HEK293 (cell line): ENCODE results near the gene FGFR3.

Experiments used
- CTCF ChIA-PET: fragments of 350-600 bp; formaldehyde crosslinking; extraction: SDS; loops from one replicate; lab custom pipeline; 2021; ENCODE audit warnings: antibody characterized with exemption; lab: Yijun Ruan, JAX
- POLR2A ChIA-PET: fragments of 300-600 bp; formaldehyde crosslinking; extraction: SDS; loops from one replicate; lab custom pipeline; 2020; ENCODE audit warnings: antibody characterized with exemption, inconsistent platforms; lab: Yijun Ruan, JAX
- H3K27ac ChIP-seq: fragments of 200-500 bp; sonication (Bioruptor generic); 2 replicates; pipeline ENCODE4 v1.5.1; 2014; ENCODE audit warnings: low read depth, low read length, control low read depth, inconsistent platforms; ENCODE audit errors: extremely low read depth
- H3K36me3 ChIP-seq, 2 experiments: fragments of 200-500 bp in 1 of 2; sonication (Bioruptor generic) in 1 of 2; 1 replicate in 1 of 2; 2 replicates in 1 of 2; pipeline ENCODE4 v1.5.1; 2014 to 2017; ENCODE audit warnings: inconsistent platforms in 2 of 2, low read length in 2 of 2; ENCODE audit not compliant: control insufficient read depth in 2 of 2, insufficient read depth in 1 of 2
- H3K4me1 ChIP-seq: fragments of 200-500 bp; sonication (Bioruptor generic); 2 replicates; pipeline ENCODE4 v1.5.1; 2014; ENCODE audit warnings: mild to moderate bottlenecking, low read length, inconsistent platforms; ENCODE audit not compliant: control insufficient read depth, insufficient read depth
- H3K4me3 ChIP-seq: 2 replicates; pipeline ENCODE4 v1.5.1; 2011; ENCODE audit warnings: low read depth, mild to moderate bottlenecking, control low read depth, low read length, moderate library complexity
- H3K9me3 ChIP-seq: fragments of 200-500 bp; sonication (Bioruptor generic); 2 replicates; pipeline ENCODE4 v1.5.1; 2014; ENCODE audit warnings: low read depth, low read length, inconsistent platforms; ENCODE audit not compliant: control insufficient read depth, insufficient read depth
- GFI1B ChIP-seq: fragments of 450-650 bp; formaldehyde crosslinking; IDR thresholded peaks from 2 replicates; pipeline ENCODE4 v1.5.1; 2016; ENCODE audit warnings: missing biosample characterization, missing genetic modification characterization
- HOXA7 ChIP-seq: sonication (generic); formaldehyde crosslinking; IDR thresholded peaks from 2 replicates; pipeline ENCODE4 v1.8.1; 2022; ENCODE audit warnings: missing genetic modification reagents, borderline replicate concordance
- KLF1 ChIP-seq: fragments of 450-650 bp; formaldehyde crosslinking; IDR thresholded peaks from 2 replicates; pipeline ENCODE4 v1.5.1; 2016; ENCODE audit warnings: missing biosample characterization, missing genetic modification characterization
- OVOL3 ChIP-seq: fragments of 450-650 bp; formaldehyde crosslinking; IDR thresholded peaks from 2 replicates; pipeline ENCODE4 v1.5.1; 2016; ENCODE audit warnings: missing biosample characterization, missing genetic modification characterization
- SCRT1 ChIP-seq: fragments of 450-650 bp; formaldehyde crosslinking; IDR thresholded peaks from 2 replicates; pipeline ENCODE4 v1.5.1; 2016; ENCODE audit warnings: missing biosample characterization, missing genetic modification characterization, borderline replicate concordance
- SP7 ChIP-seq: fragments of 450-650 bp; formaldehyde crosslinking; IDR thresholded peaks from 2 replicates; pipeline ENCODE4 v1.5.1; 2016; ENCODE audit warnings: missing biosample characterization, missing genetic modification characterization
- TRIM28 ChIP-seq: IDR thresholded peaks from 2 replicates; pipeline ENCODE4 v1.6.1; 2011; ENCODE audit warnings: low read length, control low read depth, borderline replicate concordance
- YY1 ChIP-seq: fragments of 450-650 bp; formaldehyde crosslinking; IDR thresholded peaks from 2 replicates; pipeline ENCODE4 v1.5.1; 2018; ENCODE audit warnings: missing biosample characterization, missing genetic modification characterization
- ZNF121 ChIP-seq: fragments of 450-650 bp; formaldehyde crosslinking; IDR thresholded peaks from 2 replicates; pipeline ENCODE4 v1.5.1; 2016; ENCODE audit warnings: missing biosample characterization, missing genetic modification characterization
- ZNF175 ChIP-seq: fragments of 450-650 bp; formaldehyde crosslinking; IDR thresholded peaks from 2 replicates; pipeline ENCODE4 v1.5.1; 2016; ENCODE audit warnings: missing biosample characterization, missing genetic modification characterization
- ZNF19 ChIP-seq: fragments of 450-650 bp; formaldehyde crosslinking; IDR thresholded peaks from 2 replicates; pipeline ENCODE4; 2016; ENCODE audit warnings: missing biosample characterization, missing genetic modification characterization, low read depth
- ZNF221 ChIP-seq: fragments of 450-650 bp; formaldehyde crosslinking; IDR thresholded peaks from 2 replicates; pipeline ENCODE4 v1.5.1; 2017; ENCODE audit warnings: missing biosample characterization, missing genetic modification characterization, borderline replicate concordance
- ZNF223 ChIP-seq: fragments of 450-650 bp; formaldehyde crosslinking; IDR thresholded peaks from 2 replicates; pipeline ENCODE4 v1.5.1; 2016; ENCODE audit warnings: missing biosample characterization, missing genetic modification characterization
- ZNF366 ChIP-seq: fragments of 450-650 bp; formaldehyde crosslinking; conservative IDR thresholded peaks from 2 replicates; pipeline ENCODE4 v1.5.1; 2016; ENCODE audit warnings: missing biosample characterization, missing genetic modification characterization
- ZNF404 ChIP-seq: fragments of 450-650 bp; formaldehyde crosslinking; IDR thresholded peaks from 2 replicates; pipeline ENCODE4 v1.5.1; 2017; ENCODE audit warnings: missing biosample characterization, missing genetic modification characterization
- ZNF423 ChIP-seq: fragments of 450-650 bp; formaldehyde crosslinking; IDR thresholded peaks from 2 replicates; pipeline ENCODE4 v1.5.1; 2016; ENCODE audit warnings: missing biosample characterization, missing genetic modification characterization
- ZNF426 ChIP-seq: fragments of 450-650 bp; formaldehyde crosslinking; IDR thresholded peaks from 2 replicates; pipeline ENCODE4 v1.5.1; 2017; ENCODE audit warnings: missing biosample characterization, missing genetic modification characterization, mild to moderate bottlenecking, inconsistent platforms, moderate library complexity
- ZNF48 ChIP-seq: fragments of 450-650 bp; formaldehyde crosslinking; IDR thresholded peaks from 2 replicates; pipeline ENCODE4 v1.5.1; 2016; ENCODE audit warnings: missing biosample characterization, missing genetic modification characterization
- ZNF544 ChIP-seq: fragments of 450-650 bp; formaldehyde crosslinking; IDR thresholded peaks from 2 replicates; pipeline ENCODE4 v1.5.0; 2017; ENCODE audit warnings: missing biosample characterization, missing genetic modification characterization
- ZNF549 ChIP-seq: fragments of 450-650 bp; IDR thresholded peaks from 2 replicates; pipeline ENCODE4 v1.5.1; 2018; ENCODE audit warnings: missing biosample characterization, missing genetic modification characterization, mild to moderate bottlenecking, inconsistent platforms, moderate library complexity
- ZNF610 ChIP-seq: fragments of 450-650 bp; formaldehyde crosslinking; IDR thresholded peaks from 2 replicates; pipeline ENCODE4 v1.5.1; 2016; ENCODE audit warnings: missing biosample characterization, missing genetic modification characterization, borderline replicate concordance
- TF ChIP-seq, protein P1 (sequence below): fragments of 450-650 bp; formaldehyde crosslinking; IDR thresholded peaks from 2 replicates; pipeline ENCODE4 v1.5.1; 2016; ENCODE audit warnings: missing biosample characterization, missing genetic modification characterization, borderline replicate concordance
- TF ChIP-seq, protein P2 (sequence below): fragments of 450-650 bp; formaldehyde crosslinking; IDR thresholded peaks from 2 replicates; pipeline ENCODE4 v1.5.1; 2017; ENCODE audit warnings: missing biosample characterization, missing genetic modification characterization
- TF ChIP-seq, protein P3 (sequence below): fragments of 450-650 bp; formaldehyde crosslinking; IDR thresholded peaks from 2 replicates; pipeline ENCODE4 v1.5.1; 2016; ENCODE audit warnings: missing biosample characterization, missing genetic modification characterization
- TF ChIP-seq, protein P4 (sequence below): fragments of 450-650 bp; IDR thresholded peaks from 2 replicates; pipeline ENCODE4 v1.5.1; 2018; ENCODE audit warnings: missing biosample characterization, missing genetic modification characterization
- TF ChIP-seq, protein P5 (sequence below): fragments of 450-650 bp; formaldehyde crosslinking; IDR thresholded peaks from 2 replicates; pipeline ENCODE4 v1.5.1; 2016; ENCODE audit warnings: missing biosample characterization, missing genetic modification characterization
- TF ChIP-seq, protein P6 (sequence below): sonication (generic); formaldehyde crosslinking; IDR thresholded peaks from 2 replicates; pipeline ENCODE4 v1.8.1; 2022; ENCODE audit warnings: mild to moderate bottlenecking, moderate library complexity, missing genetic modification reagents

The FGFR3 gene

DNA sequence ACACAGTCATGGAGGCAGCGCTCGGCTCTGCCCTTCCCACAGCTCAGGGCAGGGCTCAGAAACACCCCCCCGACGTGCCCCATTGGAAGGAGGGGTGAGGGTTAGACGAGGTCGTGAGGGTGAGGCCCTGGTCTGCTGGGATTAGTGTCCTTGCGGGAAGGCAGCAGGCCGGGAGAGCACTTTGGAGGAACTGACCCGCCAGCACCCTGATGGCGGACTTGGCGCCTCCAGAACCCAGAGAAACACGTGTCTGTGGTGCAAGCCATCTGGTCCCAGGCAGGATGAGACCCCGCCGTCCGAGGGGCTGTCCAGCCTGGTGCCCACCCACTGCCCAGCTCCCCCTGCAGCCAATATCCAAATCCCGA is 45.5 kb upstream of the FGFR3 start:
- TF ChIP-seq, protein P1, sequence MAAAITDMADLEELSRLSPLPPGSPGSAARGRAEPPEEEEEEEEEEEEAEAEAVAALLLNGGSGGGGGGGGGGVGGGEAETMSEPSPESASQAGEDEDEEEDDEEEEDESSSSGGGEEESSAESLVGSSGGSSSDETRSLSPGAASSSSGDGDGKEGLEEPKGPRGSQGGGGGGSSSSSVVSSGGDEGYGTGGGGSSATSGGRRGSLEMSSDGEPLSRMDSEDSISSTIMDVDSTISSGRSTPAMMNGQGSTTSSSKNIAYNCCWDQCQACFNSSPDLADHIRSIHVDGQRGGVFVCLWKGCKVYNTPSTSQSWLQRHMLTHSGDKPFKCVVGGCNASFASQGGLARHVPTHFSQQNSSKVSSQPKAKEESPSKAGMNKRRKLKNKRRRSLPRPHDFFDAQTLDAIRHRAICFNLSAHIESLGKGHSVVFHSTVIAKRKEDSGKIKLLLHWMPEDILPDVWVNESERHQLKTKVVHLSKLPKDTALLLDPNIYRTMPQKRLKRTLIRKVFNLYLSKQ (tag by site-specific recombination), result no peak
- TF ChIP-seq ZNF404 (tag by site-specific recombination) (no peak), HOXA7 (CRISPR knock-in tag) (no peak), TRIM28 (no peak), ZNF223 (tag by site-specific recombination) (no peak), ZNF366 (tag by site-specific recombination) (no peak), ZNF175 (tag by site-specific recombination) (no peak), OVOL3 (tag by site-specific recombination) (no peak), YY1 (tag by site-specific recombination) (no peak), KLF1 (no peak), SCRT1 (no peak)
- TF ChIP-seq, protein P2, sequence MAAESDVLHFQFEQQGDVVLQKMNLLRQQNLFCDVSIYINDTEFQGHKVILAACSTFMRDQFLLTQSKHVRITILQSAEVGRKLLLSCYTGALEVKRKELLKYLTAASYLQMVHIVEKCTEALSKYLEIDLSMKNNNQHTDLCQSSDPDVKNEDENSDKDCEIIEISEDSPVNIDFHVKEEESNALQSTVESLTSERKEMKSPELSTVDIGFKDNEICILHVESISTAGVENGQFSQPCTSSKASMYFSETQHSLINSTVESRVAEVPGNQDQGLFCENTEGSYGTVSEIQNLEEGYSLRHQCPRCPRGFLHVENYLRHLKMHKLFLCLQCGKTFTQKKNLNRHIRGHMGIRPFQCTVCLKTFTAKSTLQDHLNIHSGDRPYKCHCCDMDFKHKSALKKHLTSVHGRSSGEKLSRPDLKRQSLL (tag by site-specific recombination), result no peak
- TF ChIP-seq, protein P3, sequence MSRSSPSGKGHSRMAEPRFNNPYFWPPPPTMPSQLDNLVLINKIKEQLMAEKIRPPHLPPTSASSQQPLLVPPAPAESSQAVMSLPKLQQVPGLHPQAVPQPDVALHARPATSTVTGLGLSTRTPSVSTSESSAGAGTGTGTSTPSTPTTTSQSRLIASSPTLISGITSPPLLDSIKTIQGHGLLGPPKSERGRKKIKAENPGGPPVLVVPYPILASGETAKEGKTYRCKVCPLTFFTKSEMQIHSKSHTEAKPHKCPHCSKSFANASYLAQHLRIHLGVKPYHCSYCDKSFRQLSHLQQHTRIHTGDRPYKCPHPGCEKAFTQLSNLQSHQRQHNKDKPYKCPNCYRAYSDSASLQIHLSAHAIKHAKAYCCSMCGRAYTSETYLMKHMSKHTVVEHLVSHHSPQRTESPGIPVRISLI (tag by site-specific recombination), result no peak
- TF ChIP-seq, protein P4, sequence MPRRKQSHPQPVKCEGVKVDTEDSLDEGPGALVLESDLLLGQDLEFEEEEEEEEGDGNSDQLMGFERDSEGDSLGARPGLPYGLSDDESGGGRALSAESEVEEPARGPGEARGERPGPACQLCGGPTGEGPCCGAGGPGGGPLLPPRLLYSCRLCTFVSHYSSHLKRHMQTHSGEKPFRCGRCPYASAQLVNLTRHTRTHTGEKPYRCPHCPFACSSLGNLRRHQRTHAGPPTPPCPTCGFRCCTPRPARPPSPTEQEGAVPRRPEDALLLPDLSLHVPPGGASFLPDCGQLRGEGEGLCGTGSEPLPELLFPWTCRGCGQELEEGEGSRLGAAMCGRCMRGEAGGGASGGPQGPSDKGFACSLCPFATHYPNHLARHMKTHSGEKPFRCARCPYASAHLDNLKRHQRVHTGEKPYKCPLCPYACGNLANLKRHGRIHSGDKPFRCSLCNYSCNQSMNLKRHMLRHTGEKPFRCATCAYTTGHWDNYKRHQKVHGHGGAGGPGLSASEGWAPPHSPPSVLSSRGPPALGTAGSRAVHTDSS, result no peak
- H3K9me3 ChIP-seq, result no peaks in the 10 kb centered on the region
- H3K27ac ChIP-seq, result no peak overlapping the region
- ChIA-PET POLR2A (interaction anchor here (1.2 to 2.2 kb wide), 3 partner anchors 30 to 62 kb away, joined by 4 to 7 read pairs (median 5); partner anchors contain the start of gene FGFR3), CTCF (interaction anchor here (0.7 to 8.0 kb wide), 12 partner anchors 8 to 258 kb away, joined by 3 to 148 read pairs (median 4); no protein-coding TSS in a partner anchor)
- H3K4me1 ChIP-seq, result no peaks in the 10 kb centered on the region
- no peak overlapping the region for H3K4me3 ChIP-seq
- peaks cover 0 to 22% of the 10 kb centered on the region in 2 experiments; a peak in 2 of 3 replicates for H3K36me3 ChIP-seq

DNA sequence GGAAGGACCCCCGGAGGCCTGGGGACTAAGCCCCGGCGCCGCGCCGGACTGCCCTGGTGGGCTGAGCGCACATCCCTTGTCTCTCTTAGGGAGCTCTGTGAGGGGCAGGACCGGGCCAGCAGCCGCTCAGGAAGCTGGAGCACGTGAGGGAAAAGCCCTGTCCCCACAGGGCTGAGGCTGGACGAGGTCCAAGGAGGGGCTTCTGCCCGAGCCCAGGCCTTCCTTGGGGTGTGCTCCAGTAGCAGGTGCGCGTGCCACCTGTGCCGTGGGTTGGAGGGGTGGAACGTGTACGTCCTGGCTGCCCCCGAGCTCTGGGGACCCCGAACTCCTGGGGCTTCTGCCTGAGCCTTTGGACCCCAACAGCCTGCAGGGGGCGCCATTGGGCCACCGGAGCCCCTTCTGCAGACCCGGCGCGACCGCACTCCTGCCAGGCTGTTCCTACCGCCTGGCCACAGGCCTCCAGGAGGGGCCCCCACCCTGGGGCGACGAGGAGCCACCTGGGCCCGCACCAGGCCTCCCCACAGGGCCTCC is 44.6 kb upstream of the FGFR3 start:
- H3K4me1 ChIP-seq, result no peaks in the 10 kb centered on the region
- H3K4me3 ChIP-seq, result no peak overlapping the region
- CTCF ChIA-PET, result interaction anchor here (0.6 to 8.0 kb wide), 15 partner anchors 9 to 440 kb away, joined by 3 to 148 read pairs (median 4); no protein-coding TSS in a partner anchor
- H3K27ac ChIP-seq, result no peak overlapping the region
- peaks cover 0 to 18% of the 10 kb centered on the region in 2 experiments; a peak in 1 of 3 replicates for H3K36me3 ChIP-seq
- no peaks in the 10 kb centered on the region for H3K9me3 ChIP-seq
- POLR2A ChIA-PET, result interaction anchor here (1.2 to 2.2 kb wide), 3 partner anchors 29 to 64 kb away, joined by 4 to 7 read pairs (median 6); no protein-coding TSS in a partner anchor
- TF ChIP-seq SP7 (tag by site-specific recombination), result no peak
- no peak for TF ChIP-seq ZNF121 (tag by site-specific recombination)
- TF ChIP-seq ZNF423, result peak; percentile 92
- no peak for TF ChIP-seq ZNF610 (tag by site-specific recombination)
- no peak for TF ChIP-seq ZNF48 (tag by site-specific recombination)
- no peak for TF ChIP-seq ZNF221
- TF ChIP-seq ZNF426 (tag by site-specific recombination), result no peak
- TF ChIP-seq ZNF544 (tag by site-specific recombination), result no peak
- TF ChIP-seq, protein P5, sequence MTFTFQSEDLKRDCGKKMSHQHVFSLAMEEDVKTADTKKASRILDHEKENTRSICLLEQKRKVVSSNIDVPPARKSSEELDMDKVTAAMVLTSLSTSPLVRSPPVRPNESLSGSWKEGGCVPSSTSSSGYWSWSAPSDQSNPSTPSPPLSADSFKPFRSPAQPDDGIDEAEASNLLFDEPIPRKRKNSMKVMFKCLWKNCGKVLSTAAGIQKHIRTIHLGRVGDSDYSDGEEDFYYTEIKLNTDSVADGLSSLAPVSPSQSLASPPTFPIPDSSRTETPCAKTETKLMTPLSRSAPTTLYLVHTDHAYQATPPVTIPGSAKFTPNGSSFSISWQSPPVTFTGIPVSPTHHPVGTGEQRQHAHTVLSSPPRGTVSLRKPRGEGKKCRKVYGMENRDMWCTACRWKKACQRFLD (tag by site-specific recombination), result no peak
- no peak for TF ChIP-seq ZNF549 (tag by site-specific recombination)
- TF ChIP-seq GFI1B (tag by site-specific recombination), result no peak
- no peak for TF ChIP-seq ZNF19 (tag by site-specific recombination)
- TF ChIP-seq, protein P6, sequence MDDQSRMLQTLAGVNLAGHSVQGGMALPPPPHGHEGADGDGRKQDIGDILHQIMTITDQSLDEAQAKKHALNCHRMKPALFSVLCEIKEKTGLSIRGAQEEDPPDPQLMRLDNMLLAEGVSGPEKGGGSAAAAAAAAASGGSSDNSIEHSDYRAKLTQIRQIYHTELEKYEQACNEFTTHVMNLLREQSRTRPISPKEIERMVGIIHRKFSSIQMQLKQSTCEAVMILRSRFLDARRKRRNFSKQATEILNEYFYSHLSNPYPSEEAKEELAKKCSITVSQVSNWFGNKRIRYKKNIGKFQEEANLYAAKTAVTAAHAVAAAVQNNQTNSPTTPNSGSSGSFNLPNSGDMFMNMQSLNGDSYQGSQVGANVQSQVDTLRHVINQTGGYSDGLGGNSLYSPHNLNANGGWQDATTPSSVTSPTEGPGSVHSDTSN (CRISPR knock-in tag), result no peak
